GM10266 (cell line): Measurements from ENCODE around the gene SLITRK2.

Source experiments
- DNase-seq: peaks from one replicate; pipeline ENCODE4 v3.0.0; 2012; ENCODE audit errors: extremely low spot score
- CTCF ChIP-seq: IDR thresholded peaks from 2 replicates; pipeline ENCODE4 v1.5.1; 2012; ENCODE audit warnings: mild to moderate bottlenecking, low read depth; ENCODE audit not compliant: control insufficient read depth, insufficient read depth; ENCODE audit errors: missing control alignments

Gene SLITRK2

DNA sequence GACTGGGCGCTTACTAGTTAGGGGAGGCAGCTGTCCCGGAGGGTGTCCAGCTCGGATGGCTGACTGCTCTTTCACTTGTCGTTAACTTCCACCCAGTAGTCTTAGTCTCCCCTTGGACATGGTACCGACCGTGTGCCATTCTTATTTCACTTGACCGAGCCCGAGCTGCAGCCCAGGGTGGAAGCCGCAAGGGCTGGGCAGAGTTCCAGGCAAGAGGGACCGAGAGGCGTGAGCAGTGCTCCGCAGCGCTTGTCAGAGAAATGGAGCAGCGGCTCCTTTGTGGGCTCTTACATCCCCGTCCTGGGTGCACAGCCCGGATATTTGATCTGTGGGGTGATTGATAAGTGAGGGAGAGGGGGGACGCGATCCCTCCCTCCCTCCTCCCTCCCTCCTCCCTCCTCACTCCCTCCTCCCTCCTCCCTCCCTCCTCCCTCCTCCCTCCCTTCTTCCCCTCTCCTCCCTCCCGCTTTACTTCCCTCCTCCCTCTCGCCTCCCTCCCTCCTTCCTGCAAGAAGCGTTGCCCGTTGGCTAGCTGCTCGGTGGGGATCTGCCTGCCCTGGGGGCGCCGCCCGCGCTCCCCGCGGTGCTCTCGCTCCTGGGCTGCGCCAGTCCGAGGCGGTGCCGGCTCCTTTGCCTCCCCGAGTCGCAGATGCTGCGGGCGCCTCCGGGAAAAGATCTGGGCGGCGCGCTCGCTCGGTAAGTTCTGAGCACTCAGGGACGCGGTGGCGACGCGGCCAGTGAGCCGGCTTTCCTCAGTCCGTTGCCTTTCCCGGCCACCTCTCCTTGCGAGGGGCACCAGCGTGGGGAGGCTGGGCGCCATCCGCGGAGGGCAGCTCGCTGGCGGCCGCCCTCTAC lies at the start of gene SLITRK2:
Gene SLITRK2, plus strand, starts transcription at position 499 of the 855 bp plus-strand sequence. CDS start 4,597 bp downstream, outside the sequence.
- TF ChIP-seq CTCF = no peak
- DNase-seq = no peak

- no peak for TF ChIP-seq CTCF
- no peak for DNase-seq
Measured at GRCh38 chrX:145773006-145773405, 44.6 kb upstream of the SLITRK2 start.

DNA sequence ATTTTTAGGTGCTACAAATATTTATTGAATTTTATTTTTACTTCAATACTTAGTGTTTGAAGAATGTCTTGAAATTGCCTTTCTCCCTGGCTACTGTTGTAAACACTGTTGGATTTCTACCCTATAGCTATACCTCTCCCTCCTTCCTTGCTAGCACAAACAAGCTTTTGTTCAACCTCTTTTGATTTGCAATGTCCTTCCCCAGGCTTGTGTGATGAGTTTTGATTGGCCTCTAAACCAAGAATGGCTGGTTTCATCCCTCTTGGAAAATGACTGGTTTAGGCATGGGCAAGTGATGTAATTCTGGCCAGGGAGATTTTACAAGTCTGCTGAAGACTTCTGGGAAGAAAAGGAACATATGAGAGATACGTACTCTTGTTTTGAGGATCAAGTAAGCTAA lies 25.3 kb upstream of the SLITRK2 start:
- no peak for TF ChIP-seq CTCF
- DNase-seq = no peak

DNA sequence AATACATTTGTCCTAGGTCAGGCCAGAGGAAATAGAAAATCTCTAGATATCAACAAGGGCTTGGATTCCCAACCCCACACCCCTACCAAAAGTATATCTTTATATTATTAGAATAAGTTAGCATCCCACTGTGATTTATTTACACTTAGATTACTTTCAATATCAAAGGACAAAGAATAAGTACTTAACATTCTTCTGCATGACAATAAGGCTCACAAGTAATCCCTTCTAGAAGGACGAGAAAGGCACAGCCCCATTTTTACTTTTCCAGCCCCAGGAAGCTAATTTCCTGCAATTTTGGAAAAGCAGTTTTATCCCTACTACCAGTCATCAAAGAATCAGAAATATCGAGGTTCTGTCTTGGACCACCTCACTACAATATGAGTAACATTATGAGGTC lies 14.1 kb upstream of the SLITRK2 start:
- no peak for TF ChIP-seq CTCF
- no peak for DNase-seq

DNA sequence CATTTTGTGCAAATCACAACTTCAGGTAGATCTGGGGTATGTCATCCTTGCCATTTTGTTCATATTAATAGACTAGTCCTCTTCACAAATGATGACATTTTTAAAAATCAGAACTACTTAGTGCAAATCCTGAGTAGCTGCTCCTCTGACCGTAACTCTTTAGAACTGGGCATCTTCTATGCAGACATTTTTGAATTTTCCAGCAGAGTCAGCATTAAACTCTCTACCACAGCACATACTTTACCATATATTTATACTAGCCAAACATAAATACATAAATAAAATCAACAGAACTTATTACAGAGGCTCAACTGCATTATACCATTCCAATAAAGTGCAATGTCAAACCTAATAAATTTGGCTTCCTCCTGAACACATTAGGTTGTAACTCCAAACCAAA lies 4.5 kb upstream of the SLITRK2 start:
- no peak for TF ChIP-seq CTCF
- no peak for DNase-seq

DNA sequence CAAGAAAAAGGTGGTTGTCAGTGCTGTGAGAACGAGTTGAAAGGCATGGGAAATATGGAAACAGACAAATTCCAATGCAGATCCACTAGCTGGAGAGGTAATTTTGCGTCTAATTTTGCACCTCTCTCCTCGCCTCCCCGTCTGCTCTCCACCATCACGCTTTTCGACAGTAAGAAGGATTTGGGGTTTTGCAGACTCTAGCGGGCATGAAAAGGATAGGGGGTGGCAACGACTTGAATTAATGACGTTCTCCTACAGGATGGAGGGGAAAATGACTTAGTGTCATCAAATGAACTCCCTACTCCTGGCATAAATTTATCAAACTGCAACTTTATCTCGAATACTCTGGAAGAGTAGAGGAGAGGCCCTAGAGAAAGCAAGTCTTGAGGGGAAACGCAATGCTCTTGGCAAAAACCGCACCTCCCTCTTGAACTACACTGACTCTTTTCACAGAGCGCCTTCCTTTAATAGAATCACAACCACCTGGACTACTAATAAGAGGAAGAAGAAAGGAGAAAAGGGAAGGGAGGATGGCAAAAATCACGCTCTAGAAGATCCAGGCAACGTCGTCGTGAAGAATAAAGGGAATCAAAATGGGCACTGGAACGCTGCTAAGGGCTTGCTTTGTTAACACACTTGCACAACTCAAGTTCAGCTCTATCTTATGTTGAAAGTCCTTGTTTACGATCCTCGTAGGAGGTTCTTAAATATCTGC lies 871 bp upstream of the SLITRK2 start:
- TF ChIP-seq CTCF = no peak
- no peak for DNase-seq
